NCI-H82 treated with DMSO at 0.1 percent for 48 hours (cell line): ENCODE results near the gene PPP1R13B.
"Not testable (repeated sequence)": the region's sequence is repeated elsewhere in the genome, so short reads cannot be mapped to it uniquely, and the experiment has no call there.

Experiments used
- DNase-seq: peaks from one replicate; lab custom pipeline; 2025; ENCODE audit not compliant: unreplicated experiment; lab: John Stamatoyannopoulos, UW

Gene PPP1R13B

GRCh38 chr14:103861413-103862392 is 14.3 kb upstream of the PPP1R13B start:
- DNase-seq, result no peak

GRCh38 chr14:103859416-103860202 is 12.2 kb upstream of the PPP1R13B start:
- DNase-seq, result no peak

GRCh38 chr14:103858063-103858781 is 10.8 kb upstream of the PPP1R13B start:
- no peak for DNase-seq

GRCh38 chr14:103857256-103857655 is 9.9 kb upstream of the PPP1R13B start:
- no peak for DNase-seq

- DNase-seq, result no peak
Observed at GRCh38 chr14:103856607-103857006, 9.2 kb upstream of the PPP1R13B start.

GRCh38 chr14:103856105-103856504 is 8.7 kb upstream of the PPP1R13B start:
- DNase-seq, result no peak

- no peak for DNase-seq
Observed at GRCh38 chr14:103855734-103856095, 8.3 kb upstream of the PPP1R13B start.

GRCh38 chr14:103854822-103855733 is 7.7 kb upstream of the PPP1R13B start:
- DNase-seq, result peak; percentile 10

- DNase-seq, result no peak
Observed at GRCh38 chr14:103854017-103854808, 6.8 kb upstream of the PPP1R13B start.

GRCh38 chr14:103849151-103849886 is 1.9 kb upstream of the PPP1R13B start:
- DNase-seq, result no peak

- no peak for DNase-seq
Observed at GRCh38 chr14:103848175-103849077, 1.1 kb upstream of the PPP1R13B start.

- DNase-seq, result no peak
Observed at GRCh38 chr14:103846543-103847450, 578 bp downstream of the PPP1R13B start.

- DNase-seq, result no peak
Observed at GRCh38 chr14:103846097-103846496, 1.3 kb downstream of the PPP1R13B start.

- DNase-seq, result no peak
Observed at GRCh38 chr14:103845327-103845726, 2.0 kb downstream of the PPP1R13B start.

- DNase-seq, result not testable (repeated sequence)
Observed at GRCh38 chr14:103841265-103841664, 6.1 kb downstream of the PPP1R13B start.

GRCh38 chr14:103840014-103840413 is 7.4 kb downstream of the PPP1R13B start:
- DNase-seq, result no peak

- no peak for DNase-seq
Observed at GRCh38 chr14:103839579-103839978, 7.8 kb downstream of the PPP1R13B start.
